Stimulated activated CD8-positive, alpha-beta memory T cell treated with anti-CD3 and anti-CD28 coated beads, Interleukin-12 subunit alpha, Interleukin-12 subunit beta, amount 100 ng/mL, for 4 hours (primary cell): ENCODE measurements around the gene SMYD3.
"Not testable (repeated sequence)": the region's sequence is repeated elsewhere in the genome, so short reads cannot be mapped to it uniquely, and the experiment has no call there.

ENCODE experiments used
- DNase-seq: peaks from one replicate; pipeline ENCODE4 v3.0.0-alpha.2; 2020; ENCODE audit warnings: low read depth

SMYD3 gene

GRCh38 chr1:245800901-245801605 is 706.0 kb downstream of the SMYD3 start:
- DNase-seq = no peak

GRCh38 chr1:245798349-245798711 is 708.7 kb downstream of the SMYD3 start:
- no peak for DNase-seq

GRCh38 chr1:245797592-245798348 is 709.3 kb downstream of the SMYD3 start:
- DNase-seq = no peak

- DNase-seq = no peak
Measured at GRCh38 chr1:245791410-245792312, 715.4 kb downstream of the SMYD3 start.

- no peak for DNase-seq
Measured at GRCh38 chr1:245790441-245790840, 716.6 kb downstream of the SMYD3 start.

- no peak for DNase-seq
Measured at GRCh38 chr1:245788886-245789285, 718.2 kb downstream of the SMYD3 start.

- no peak for DNase-seq
Measured at GRCh38 chr1:245788269-245788668, 718.8 kb downstream of the SMYD3 start.

GRCh38 chr1:245786948-245787347 is 720.1 kb downstream of the SMYD3 start:
- no peak for DNase-seq

- DNase-seq = no peak
Measured at GRCh38 chr1:245779797-245780755, 727.0 kb downstream of the SMYD3 start.

GRCh38 chr1:245777752-245778151 is 729.3 kb downstream of the SMYD3 start:
- DNase-seq = no peak

- DNase-seq = no peak
Measured at GRCh38 chr1:245776694-245777332, 730.3 kb downstream of the SMYD3 start.

- no peak for DNase-seq
Measured at GRCh38 chr1:245776139-245776538, 730.9 kb downstream of the SMYD3 start.

GRCh38 chr1:245774931-245775330 is 732.1 kb downstream of the SMYD3 start:
- DNase-seq = not testable (repeated sequence)

GRCh38 chr1:245774196-245774595 is 732.9 kb downstream of the SMYD3 start:
- DNase-seq = no peak

GRCh38 chr1:245773344-245773743 is 733.7 kb downstream of the SMYD3 start:
- DNase-seq = no peak

GRCh38 chr1:245772739-245773138 is 734.3 kb downstream of the SMYD3 start:
- DNase-seq = no peak

- no peak for DNase-seq
Measured at GRCh38 chr1:245772325-245772724, 734.8 kb downstream of the SMYD3 start.

GRCh38 chr1:245771511-245772281 is 735.4 kb downstream of the SMYD3 start:
- DNase-seq = no peak

GRCh38 chr1:245770156-245770555 is 736.9 kb downstream of the SMYD3 start:
- no peak for DNase-seq

- no peak for DNase-seq
Measured at GRCh38 chr1:245768596-245768995, 738.5 kb downstream of the SMYD3 start.
